OCI-LY7 (cell line): ENCODE results near the gene XRRA1. TPM values are rescaled to one million over a fixed set of nuclear protein-coding genes. Genes with fewer than 3 reads are reported as not detected.

Experiments
- BruUV-seq: library from RNA; stranded (reverse); fragments of 400-500 nt; replicated peaks from 2 replicates; lab custom pipeline; 2021; lab: Mats Ljungman, UMichigan
- CTCF ChIA-PET: fragments of 300-600 bp; sonication (Branson Sonifier 250); formaldehyde crosslinking; loops from one replicate; lab custom pipeline; 2022; ENCODE audit warnings: antibody characterized with exemption; ENCODE audit not compliant: unreplicated experiment; lab: Charles Lee
- POLR2A ChIA-PET: fragments of 300-600 bp; sonication (Branson Sonifier 250); formaldehyde crosslinking; loops from one replicate; lab custom pipeline; 2022; ENCODE audit warnings: antibody characterized with exemption; lab: Charles Lee
- DNase-seq: peaks from one replicate; pipeline ENCODE4 v3.0.0-alpha.2; 2015; ENCODE audit warnings: low spot score
- H2AFZ ChIP-seq: fragments of 200-600 bp; sonication (generic), shearing (Covaris generic); 2 replicates; pipeline ENCODE4 v1.6.1; 2014; ENCODE audit warnings: mild to moderate bottlenecking, antibody characterized with exemption, low read length, moderate library complexity
- H3K27ac ChIP-seq: fragments of 200-600 bp; sonication (generic); 2 replicates; pipeline ENCODE4 v1.5.1; 2014; ENCODE audit warnings: mixed run types, low read depth, mild to moderate bottlenecking, moderate library complexity, low read length, inconsistent platforms; ENCODE audit not compliant: poor library complexity, severe bottlenecking
- H3K36me3 ChIP-seq: fragments of 200-600 bp; sonication (generic); 2 replicates; pipeline ENCODE4 v1.6.1; 2014; ENCODE audit warnings: mild to moderate bottlenecking, antibody characterized with exemption, low read length, moderate library complexity, mixed read lengths; ENCODE audit not compliant: insufficient read depth
- H3K4me1 ChIP-seq: fragments of 200-600 bp; sonication (generic); 2 replicates; pipeline ENCODE4 v1.5.1; 2014; ENCODE audit warnings: mild to moderate bottlenecking, low read length; ENCODE audit not compliant: insufficient read depth, poor library complexity, severe bottlenecking
- H3K4me2 ChIP-seq: fragments of 200-600 bp; sonication (generic); 2 replicates; pipeline ENCODE4 v1.6.1; 2014; ENCODE audit warnings: mild to moderate bottlenecking, low read length
- H3K4me3 ChIP-seq: fragments of 200-600 bp; sonication (generic); 2 replicates; pipeline ENCODE4 v1.5.1; 2014; ENCODE audit warnings: mild to moderate bottlenecking, low read depth, low read length; ENCODE audit not compliant: poor library complexity, severe bottlenecking
- H3K79me2 ChIP-seq: fragments of 200-600 bp; sonication (generic); 2 replicates; pipeline ENCODE4 v1.6.1; 2016; ENCODE audit warnings: low read depth, mild to moderate bottlenecking, low read length, moderate library complexity, mixed read lengths; ENCODE audit not compliant: insufficient read depth
- H3K9me2 ChIP-seq: fragments of 200-600 bp; sonication (generic); 2 replicates; pipeline ENCODE4 v1.6.1; 2016; ENCODE audit warnings: mild to moderate bottlenecking, low read length, mixed read lengths; ENCODE audit not compliant: insufficient read depth
- H3K9me3 ChIP-seq: fragments of 200-600 bp; sonication (generic); 2 replicates; pipeline ENCODE4 v1.6.1; 2014; ENCODE audit warnings: mild to moderate bottlenecking, mixed run types, low read length, mixed read lengths
- H4K20me1 ChIP-seq: fragments of 200-600 bp; sonication (generic); 2 replicates; pipeline ENCODE4 v1.6.1; 2014; ENCODE audit warnings: mild to moderate bottlenecking, antibody characterized with exemption, low read length, moderate library complexity, mixed read lengths; ENCODE audit not compliant: insufficient read depth
- CTCF ChIP-seq: fragments of 200-600 bp; sonication (generic); conservative IDR thresholded peaks from 2 replicates; pipeline ENCODE4 v1.5.1; 2014; ENCODE audit warnings: mild to moderate bottlenecking, antibody characterized with exemption, low read length, moderate library complexity, mixed read lengths
- EZH2phosphoT487 ChIP-seq: fragments of 200-600 bp; sonication (generic); IDR thresholded peaks from 2 replicates; pipeline ENCODE4 v1.6.1; 2018; ENCODE audit warnings: low read depth, borderline replicate concordance, mild to moderate bottlenecking, mixed run types, antibody characterized with exemption, low read length, moderate library complexity, mixed read lengths
- intact Hi-C: fragments of 100-400 bp; cut with micrococcal nuclease; formaldehyde crosslinking; loops from one replicate; pipeline ENCODE4 v1.10.0; 2022; ENCODE audit not compliant: unreplicated experiment
- total RNA-seq, 2 experiments: library from RNA; depleted of rRNA in 1 of 2; stranded (reverse); fragments of >200 nt in 1 of 2; shearing (Covaris generic) in 1 of 2; gene quantifications; 2 replicates each; pipeline ENCODE4 v1.2.3, GENCODE V29; 2014 to 2022

Gene XRRA1
- total RNA-seq, 2 experiments from 2014 or later: 20.3 to 29.1 TPM

DNA sequence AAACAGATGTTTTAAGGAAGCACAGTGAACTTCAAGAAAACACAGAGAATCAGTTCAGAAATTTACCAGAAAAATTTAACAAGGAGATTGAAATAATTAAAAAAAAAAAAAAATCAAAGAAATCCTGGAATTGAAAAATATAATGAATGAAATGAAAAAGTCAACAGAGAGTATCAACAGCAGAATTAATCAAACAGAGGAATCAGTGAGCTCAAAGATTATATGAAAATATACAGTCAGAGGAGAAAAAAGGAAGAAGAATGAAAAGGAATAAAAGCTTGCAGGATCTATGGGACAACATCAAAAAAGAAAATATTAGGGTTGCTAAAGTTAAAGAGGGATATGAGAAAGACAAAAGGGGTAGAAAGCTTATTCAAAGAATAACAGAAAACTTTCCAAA, 82.3 kb downstream of the XRRA1 start:
- CTCF ChIA-PET: no interaction called here
- intact Hi-C loops: no loop called here
- Histone ChIP-seq H3K27ac (no peak overlapping the region), H2AFZ (no peak overlapping the region), H3K79me2 (no peaks in the 10 kb centered on the region), H3K4me1 (no peaks in the 10 kb centered on the region), H3K9me2 (no peaks in the 10 kb centered on the region), H3K9me3 (peaks cover 38% of the 10 kb centered on the region), H4K20me1 (no peaks in the 10 kb centered on the region), H3K4me2 (no peak overlapping the region), H3K4me3 (no peak overlapping the region), H3K36me3 (peaks cover 95% of the 10 kb centered on the region)
- no peak for TF ChIP-seq EZH2phosphoT487
- no peak for TF ChIP-seq CTCF
- no TSS peak for BruUV-seq
- peak; percentile 11 for DNase-seq
- POLR2A ChIA-PET: interaction anchor here (0.6 to 0.7 kb wide), 3 partner anchors 29 to 314 kb away, joined by 3 read pairs; no protein-coding TSS in a partner anchor

DNA sequence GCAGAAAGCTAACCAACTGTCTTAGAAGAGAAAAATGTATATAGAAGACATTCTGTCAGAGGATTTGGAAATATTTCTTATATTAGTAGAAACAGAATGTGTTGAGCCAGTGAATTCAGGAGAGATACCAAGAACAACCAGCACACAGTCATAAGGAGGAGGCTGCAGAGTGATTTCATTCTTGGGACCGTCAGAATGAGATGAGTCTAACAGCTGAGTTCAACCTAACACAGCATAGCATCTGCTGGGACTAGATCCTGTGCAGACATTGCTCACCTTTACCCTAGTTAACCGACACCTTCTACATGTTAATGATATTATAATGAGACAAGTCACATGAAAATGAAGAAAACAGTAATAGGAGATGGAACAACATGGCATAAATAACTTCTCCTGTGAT, 85.5 kb downstream of the XRRA1 start:
- intact Hi-C loops: no loop called here
- Histone ChIP-seq H3K79me2 (no peaks in the 10 kb centered on the region), H3K4me3 (no peak overlapping the region), H3K27ac (no peak overlapping the region), H4K20me1 (no peaks in the 10 kb centered on the region), H3K36me3 (peaks cover 93% of the 10 kb centered on the region), H2AFZ (no peak overlapping the region), H3K9me3 (peaks cover 27% of the 10 kb centered on the region), H3K4me1 (no peaks in the 10 kb centered on the region), H3K4me2 (no peak overlapping the region), H3K9me2 (no peaks in the 10 kb centered on the region)
- ChIA-PET CTCF (no interaction called here), POLR2A (interaction anchor here (0.6 kb wide), 1 partner anchor 16 kb away, joined by 3 read pairs; no protein-coding TSS in a partner anchor)
- no peak for TF ChIP-seq EZH2phosphoT487
- no peak for TF ChIP-seq CTCF
- BruUV-seq: no TSS peak
- DNase-seq: no peak

- Histone ChIP-seq H3K4me1 (no peaks in the 10 kb centered on the region), H3K79me2 (no peaks in the 10 kb centered on the region), H3K9me2 (no peaks in the 10 kb centered on the region), H3K4me2 (no peak overlapping the region), H3K9me3 (0 out of 2 replicates have a peak, but pooled peaks cover 5% of the 10 kb centered on the region), H3K27ac (no peak overlapping the region), H2AFZ (no peak overlapping the region), H4K20me1 (no peaks in the 10 kb centered on the region), H3K4me3 (no peak overlapping the region), H3K36me3 (peaks cover 88% of the 10 kb centered on the region)
- TF ChIP-seq CTCF (no peak), EZH2phosphoT487 (no peak)
- ChIA-PET POLR2A (no interaction called here), CTCF (no interaction called here)
- no peak for DNase-seq
- no TSS peak for BruUV-seq
- intact Hi-C loops: no loop called here
Measured at GRCh38 chr11:74860743-74861142, 88.1 kb downstream of the XRRA1 start.
